Peyer's patch (tissue), 4 donors: ENCODE data around the gene EXD3.

Experiments used
- CTCF ChIP-seq, 6 experiments: fragments of 450-650 bp in 4 of 6; fragments of 200-600 bp in 2 of 6; sonication (generic) in 1 of 6; IDR thresholded peaks; one replicate each; pipeline ENCODE4 v1.5.1; 2017 to 2019; ENCODE audit warnings: antibody characterized with exemption in 6 of 6, mild to moderate bottlenecking in 3 of 6, moderate library complexity in 1 of 6
- POLR2A ChIP-seq, 2 donors: fragments of 450-650 bp; IDR thresholded peaks; one replicate each; pipeline ENCODE4 v1.5.1; 2017; ENCODE audit warnings: antibody characterized with exemption in 2 of 2, mild to moderate bottlenecking in 2 of 2, moderate library complexity in 2 of 2

- TF ChIP-seq CTCF (IDR thresholded peaks at IDR 0.05) (no peak), POLR2A (IDR thresholded peaks at IDR 0.05) (no peak)
Observed at GRCh38 chr9:137265496-137266161, 157.3 kb downstream of the EXD3 start.
